ENCODE data around the gene PDE1C. TPM values are rescaled to one million over a fixed set of nuclear protein-coding genes. Genes with fewer than 3 reads are reported as not detected.
"Not testable (repeated sequence)": the region's sequence is repeated elsewhere in the genome, so short reads cannot be mapped to it uniquely, and the experiment has no call there.

PDE1C gene
- total and polyA plus RNA-seq, 5 donors, result 23.2 to 94.4 (median 90.1) TPM

GRCh38 chr7:32094516-32094915 is 24.3 kb upstream of the PDE1C start:
- no peaks in the 10 kb centered on the region for H3K27me3 ChIP-seq (ENCODE audit: control insufficient read depth, insufficient read depth)
- H3K9me3 ChIP-seq (ENCODE audit: control insufficient read depth, low read length), result no peaks in the 10 kb centered on the region
- no peak for ATAC-seq
- H3K4me3 ChIP-seq (ENCODE audit: low read length), result no peak overlapping the region
- H3K27ac ChIP-seq (ENCODE audit: low read length), result peak overlapping the region; percentile 21
- intact Hi-C loops (cut with DNase I), result no loop called here
- WGBS, result 68% methylated on average over 4 of the region's 4 CpGs
- H3K4me1 ChIP-seq (ENCODE audit: control insufficient read depth, insufficient read depth, low read length), result peaks cover 7% of the 10 kb centered on the region
- DNase-seq, result no peak

GRCh38 chr7:32093415-32094408 is 23.5 kb upstream of the PDE1C start:
- ATAC-seq, result peak; percentile 93 to 95
- peak; percentile 85 to 92 (median 85) for DNase-seq
- WGBS, result 25% methylated on average over 4 of the region's 4 CpGs
- H3K9me3 ChIP-seq (ENCODE audit: control insufficient read depth, low read length), result no peaks in the 10 kb centered on the region
- no peak overlapping the region for H3K4me3 ChIP-seq (ENCODE audit: low read length)
- no peaks in the 10 kb centered on the region for H3K27me3 ChIP-seq (ENCODE audit: control insufficient read depth, insufficient read depth)
- peaks cover 9% of the 10 kb centered on the region for H3K4me1 ChIP-seq (ENCODE audit: control insufficient read depth, insufficient read depth, low read length)
- H3K27ac ChIP-seq (ENCODE audit: low read length), result peak overlapping the region; percentile 88
- intact Hi-C loops (cut with DNase I), result no loop called here

- Histone ChIP-seq H3K4me3 (ENCODE audit: low read length) (no peak overlapping the region), H3K27me3 (ENCODE audit: control insufficient read depth, insufficient read depth) (no peaks in the 10 kb centered on the region), H3K9me3 (ENCODE audit: control insufficient read depth, low read length) (no peaks in the 10 kb centered on the region), H3K4me1 (ENCODE audit: control insufficient read depth, insufficient read depth, low read length) (peaks cover 9% of the 10 kb centered on the region), H3K27ac (ENCODE audit: low read length) (no peak overlapping the region)
- ATAC-seq (no peak), DNase-seq (no peak)
- WGBS, result 22% methylated on average over 1 of the region's 1 CpG
- intact Hi-C loops (cut with DNase I), result no loop called here
These were observed 22.1 kb upstream of the PDE1C start for GRCh38 chr7:32092346-32092745.

- Histone ChIP-seq H3K4me1 (ENCODE audit: control insufficient read depth, insufficient read depth, low read length) (peaks cover 9% of the 10 kb centered on the region), H3K27ac (ENCODE audit: low read length) (no peak overlapping the region), H3K27me3 (ENCODE audit: control insufficient read depth, insufficient read depth) (no peaks in the 10 kb centered on the region), H3K4me3 (ENCODE audit: low read length) (no peak overlapping the region), H3K9me3 (ENCODE audit: control insufficient read depth, low read length) (no peaks in the 10 kb centered on the region)
- no peak for DNase-seq
- ATAC-seq, result no peak
- intact Hi-C loops (cut with DNase I), result no loop called here
- WGBS, result 70% methylated on average over 4 of the region's 4 CpGs
These were observed 21.5 kb upstream of the PDE1C start for GRCh38 chr7:32091608-32092210.

GRCh38 chr7:32089678-32090077 is 19.5 kb upstream of the PDE1C start:
- no peaks in the 10 kb centered on the region for H3K27me3 ChIP-seq (ENCODE audit: control insufficient read depth, insufficient read depth)
- peaks cover 9% of the 10 kb centered on the region for H3K4me1 ChIP-seq (ENCODE audit: control insufficient read depth, insufficient read depth, low read length)
- no peak overlapping the region for H3K4me3 ChIP-seq (ENCODE audit: low read length)
- H3K27ac ChIP-seq (ENCODE audit: low read length), result no peak overlapping the region
- H3K9me3 ChIP-seq (ENCODE audit: control insufficient read depth, low read length), result no peaks in the 10 kb centered on the region
- DNase-seq (no peak), ATAC-seq (no peak)
- intact Hi-C loops (cut with DNase I), result no loop called here

- no peak for ATAC-seq
These were observed 19.0 kb upstream of the PDE1C start for GRCh38 chr7:32089256-32089655.

GRCh38 chr7:32088451-32088881 is 18.3 kb upstream of the PDE1C start:
- no peaks in the 10 kb centered on the region for H3K27me3 ChIP-seq (ENCODE audit: control insufficient read depth, insufficient read depth)
- no peaks in the 10 kb centered on the region for H3K9me3 ChIP-seq (ENCODE audit: control insufficient read depth, low read length)
- H3K27ac ChIP-seq (ENCODE audit: low read length), result peak overlapping the region; percentile 42
- H3K4me1 ChIP-seq (ENCODE audit: control insufficient read depth, insufficient read depth, low read length), result peaks cover 3% of the 10 kb centered on the region
- WGBS, result 57% methylated on average over 18 of the region's 18 CpGs
- no peak overlapping the region for H3K4me3 ChIP-seq (ENCODE audit: low read length)
- ATAC-seq (peak in 1 of 2 donors; percentile 31), DNase-seq (peak in 1 of 3 donors; percentile 54)
- intact Hi-C loops (cut with DNase I), result no loop called here

More at GRCh38 chr7:32089256-32089655, 19.0 kb upstream of the PDE1C start:
- Histone ChIP-seq H3K4me3 (ENCODE audit: low read length) (no peak overlapping the region), H3K27me3 (ENCODE audit: control insufficient read depth, insufficient read depth) (no peaks in the 10 kb centered on the region), H3K27ac (ENCODE audit: low read length) (no peak overlapping the region), H3K9me3 (ENCODE audit: control insufficient read depth, low read length) (no peaks in the 10 kb centered on the region), H3K4me1 (ENCODE audit: control insufficient read depth, insufficient read depth, low read length) (peaks cover 9% of the 10 kb centered on the region)
- intact Hi-C loops (cut with DNase I), result no loop called here
- no peak for DNase-seq
- 73% methylated on average over 5 of the region's 5 CpGs for WGBS

- peaks cover 2% of the 10 kb centered on the region for H3K4me1 ChIP-seq (ENCODE audit: control insufficient read depth, insufficient read depth, low read length)
- no peaks in the 10 kb centered on the region for H3K27me3 ChIP-seq (ENCODE audit: control insufficient read depth, insufficient read depth)
- intact Hi-C loops (cut with DNase I), result loop anchor here in 3 of 4 donors (10.0 kb wide), 1 partner anchor 75 kb away; no protein-coding TSS in a partner anchor
- DNase-seq, result peak in 2 of 3 donors; percentile 58 to 61
- H3K4me3 ChIP-seq (ENCODE audit: low read length), result no peak overlapping the region
- ATAC-seq, result peak; percentile 84 to 92
- peak overlapping the region; percentile 32 for H3K27ac ChIP-seq (ENCODE audit: low read length)
- WGBS, result 51% methylated on average over 6 of the region's 6 CpGs
- no peaks in the 10 kb centered on the region for H3K9me3 ChIP-seq (ENCODE audit: control insufficient read depth, low read length)
These were observed 9.3 kb upstream of the PDE1C start for GRCh38 chr7:32079510-32079909.

GRCh38 chr7:32078824-32079223 is 8.6 kb upstream of the PDE1C start:
- Histone ChIP-seq H3K27me3 (ENCODE audit: control insufficient read depth, insufficient read depth) (no peaks in the 10 kb centered on the region), H3K4me1 (ENCODE audit: control insufficient read depth, insufficient read depth, low read length) (peaks cover 2% of the 10 kb centered on the region), H3K4me3 (ENCODE audit: low read length) (no peak overlapping the region), H3K9me3 (ENCODE audit: control insufficient read depth, low read length) (no peaks in the 10 kb centered on the region), H3K27ac (ENCODE audit: low read length) (no peak overlapping the region)
- DNase-seq (no peak), ATAC-seq (no peak)
- 58% methylated on average over 2 of the region's 2 CpGs for WGBS
- intact Hi-C loops (cut with DNase I), result loop anchor here in 3 of 4 donors (10.0 kb wide), 1 partner anchor 76 kb away; no protein-coding TSS in a partner anchor

- peaks cover 2% of the 10 kb centered on the region for H3K4me1 ChIP-seq (ENCODE audit: control insufficient read depth, insufficient read depth, low read length)
- WGBS, result 67% methylated on average over 5 of the region's 5 CpGs
- intact Hi-C loops (cut with DNase I), result loop anchor here in 3 of 4 donors (10.0 kb wide), 1 partner anchor 77 kb away; no protein-coding TSS in a partner anchor
- ATAC-seq, result no peak
- DNase-seq, result no peak
- H3K27ac ChIP-seq (ENCODE audit: low read length), result peak overlapping the region; percentile 18
- H3K9me3 ChIP-seq (ENCODE audit: control insufficient read depth, low read length), result no peaks in the 10 kb centered on the region
- no peak overlapping the region for H3K4me3 ChIP-seq (ENCODE audit: low read length)
- H3K27me3 ChIP-seq (ENCODE audit: control insufficient read depth, insufficient read depth), result no peaks in the 10 kb centered on the region
These were observed 7.6 kb upstream of the PDE1C start for GRCh38 chr7:32077806-32078205.

GRCh38 chr7:32076802-32077201 is 6.6 kb upstream of the PDE1C start:
- intact Hi-C loops (cut with DNase I), result loop anchor here in 3 of 4 donors (10.0 kb wide), 1 partner anchor 78 kb away; no protein-coding TSS in a partner anchor

More at GRCh38 chr7:32076802-32077201, 6.6 kb upstream of the PDE1C start:
- not testable (repeated sequence) for H3K4me3 ChIP-seq (ENCODE audit: low read length); H3K27me3 ChIP-seq (ENCODE audit: control insufficient read depth, insufficient read depth); H3K4me1 ChIP-seq (ENCODE audit: control insufficient read depth, insufficient read depth, low read length); H3K27ac ChIP-seq (ENCODE audit: low read length); H3K9me3 ChIP-seq (ENCODE audit: control insufficient read depth, low read length); DNase-seq; ATAC-seq
- WGBS, result 82% methylated on average over 5 of the region's 5 CpGs

Data from right cardiac atrium (tissue), 5 donors.